HCT116 (cell line): ENCODE results near the gene PEF1.

Experiments
- CEBPB ChIP-seq: IDR thresholded peaks from 2 replicates; pipeline ENCODE4 v1.6.1; 2012; ENCODE audit warnings: low read depth
- CTCF ChIP-seq, 3 experiments: fragments of 200-600 bp in 1 of 3; sonication (generic) in 1 of 3; IDR thresholded peaks in 2 of 3; conservative IDR thresholded peaks in 1 of 3; 2 replicates each; pipeline ENCODE4 v1.5.1; 2012 to 2017; ENCODE audit warnings: low read depth in 2 of 3, low read length in 2 of 3, antibody characterized with exemption in 1 of 3, borderline replicate concordance in 1 of 3, control low read depth in 1 of 3, mild to moderate bottlenecking in 1 of 3, mixed read lengths in 1 of 3, mixed run types in 1 of 3, moderate library complexity in 1 of 3; ENCODE audit not compliant: insufficient read depth in 1 of 3
- EZH2phosphoT487 ChIP-seq: fragments of 200-600 bp; IDR thresholded peaks from 2 replicates; pipeline ENCODE4 v1.6.1; 2018; ENCODE audit warnings: antibody characterized with exemption, borderline replicate concordance
- TF ChIP-seq, protein P1 (sequence below): IDR thresholded peaks from 2 replicates; pipeline ENCODE4 v1.6.1; 2012

- peak; percentile 13 to 78 (median 58); a peak in 5 of 6 replicates for TF ChIP-seq CTCF (IDR thresholded peaks at IDR 0.05 in 2 of 3, conservative IDR thresholded peaks at IDR 0.05 in 1 of 3; ENCODE audit: borderline replicate concordance in 1 of 3, insufficient read depth in 1 of 3, low read depth in 2 of 3, low read length in 2 of 3)
- TF ChIP-seq EZH2phosphoT487 = no peak
- TF ChIP-seq, protein P1, sequence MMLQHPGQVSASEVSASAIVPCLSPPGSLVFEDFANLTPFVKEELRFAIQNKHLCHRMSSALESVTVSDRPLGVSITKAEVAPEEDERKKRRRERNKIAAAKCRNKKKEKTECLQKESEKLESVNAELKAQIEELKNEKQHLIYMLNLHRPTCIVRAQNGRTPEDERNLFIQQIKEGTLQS = no peak
- no peak for TF ChIP-seq CEBPB
Measured at GRCh38 chr1:31683997-31684396, 39.3 kb upstream of the PEF1 start.
